ENCODE results near the gene DGKE.

Gene DGKE

GRCh38 chr17:56812901-56813388 lies 21.0 kb upstream of the DGKE start:
- H3K27me3 ChIP-seq (ENCODE audit: control insufficient read depth in 1 of 2, insufficient read depth in 2 of 2, low read length in 2 of 2) = no peaks in the 10 kb centered on the region
- H3K27ac ChIP-seq (ENCODE audit: low read length) = no peak overlapping the region
- no peak overlapping the region for H3K9ac ChIP-seq (ENCODE audit: low read length in 2 of 2)
- H3K9me3 ChIP-seq (ENCODE audit: control insufficient read depth in 2 of 2, low read length in 2 of 2) = no peaks in the 10 kb centered on the region
- H3K36me3 ChIP-seq (ENCODE audit: control insufficient read depth in 2 of 2, insufficient read depth in 2 of 2, low read length in 2 of 2) = no peaks in the 10 kb centered on the region
- H3K4me1 ChIP-seq (ENCODE audit: control insufficient read depth, insufficient read depth, low read length) = peaks cover 7% of the 10 kb centered on the region
- no peak overlapping the region for H3K4me3 ChIP-seq (ENCODE audit: low read length in 2 of 2)

GRCh38 chr17:56815711-56816110 lies 18.2 kb upstream of the DGKE start:
- no peaks in the 10 kb centered on the region for H3K27me3 ChIP-seq (ENCODE audit: control insufficient read depth in 1 of 2, insufficient read depth in 2 of 2, low read length in 2 of 2)
- H3K36me3 ChIP-seq (ENCODE audit: control insufficient read depth in 2 of 2, insufficient read depth in 2 of 2, low read length in 2 of 2) = no peaks in the 10 kb centered on the region
- H3K9me3 ChIP-seq (ENCODE audit: control insufficient read depth in 2 of 2, low read length in 2 of 2) = no peaks in the 10 kb centered on the region
- H3K4me3 ChIP-seq (ENCODE audit: low read length in 2 of 2) = no peak overlapping the region
- H3K27ac ChIP-seq (ENCODE audit: low read length) = no peak overlapping the region
- H3K9ac ChIP-seq (ENCODE audit: low read length in 2 of 2) = no peak overlapping the region
- no peaks in the 10 kb centered on the region for H3K4me1 ChIP-seq (ENCODE audit: control insufficient read depth, insufficient read depth, low read length)

- Histone ChIP-seq H3K4me1 (ENCODE audit: control insufficient read depth, insufficient read depth, low read length) (no peaks in the 10 kb centered on the region), H3K9ac (ENCODE audit: low read length in 2 of 2) (no peak overlapping the region), H3K9me3 (ENCODE audit: control insufficient read depth in 2 of 2, low read length in 2 of 2) (no peaks in the 10 kb centered on the region), H3K27me3 (ENCODE audit: control insufficient read depth in 1 of 2, insufficient read depth in 2 of 2, low read length in 2 of 2) (no peaks in the 10 kb centered on the region), H3K36me3 (ENCODE audit: control insufficient read depth in 2 of 2, insufficient read depth in 2 of 2, low read length in 2 of 2) (no peaks in the 10 kb centered on the region), H3K4me3 (ENCODE audit: low read length in 2 of 2) (no peak overlapping the region), H3K27ac (ENCODE audit: low read length) (no peak overlapping the region)
Measured at GRCh38 chr17:56817066-56817465, 16.9 kb upstream of the DGKE start.

- H3K27me3 ChIP-seq (ENCODE audit: control insufficient read depth in 1 of 2, insufficient read depth in 2 of 2, low read length in 2 of 2) = no peaks in the 10 kb centered on the region
- H3K9me3 ChIP-seq (ENCODE audit: control insufficient read depth in 2 of 2, low read length in 2 of 2) = no peaks in the 10 kb centered on the region
- H3K9ac ChIP-seq (ENCODE audit: low read length in 2 of 2) = no peak overlapping the region
- H3K36me3 ChIP-seq (ENCODE audit: control insufficient read depth in 2 of 2, insufficient read depth in 2 of 2, low read length in 2 of 2) = peaks cover 0 to 4% of the 10 kb centered on the region in 2 donors
- H3K27ac ChIP-seq (ENCODE audit: low read length) = no peak overlapping the region
- no peak overlapping the region for H3K4me3 ChIP-seq (ENCODE audit: low read length in 2 of 2)
- H3K4me1 ChIP-seq (ENCODE audit: control insufficient read depth, insufficient read depth, low read length) = no peaks in the 10 kb centered on the region
Measured at GRCh38 chr17:56819030-56819429, 14.9 kb upstream of the DGKE start.

- Histone ChIP-seq H3K27ac (ENCODE audit: low read length) (no peak overlapping the region), H3K36me3 (ENCODE audit: control insufficient read depth in 2 of 2, insufficient read depth in 2 of 2, low read length in 2 of 2) (peaks cover 2 to 7% of the 10 kb centered on the region in 2 donors), H3K9ac (ENCODE audit: low read length in 2 of 2) (no peak overlapping the region), H3K4me1 (ENCODE audit: control insufficient read depth, insufficient read depth, low read length) (no peaks in the 10 kb centered on the region), H3K4me3 (ENCODE audit: low read length in 2 of 2) (no peak overlapping the region), H3K9me3 (ENCODE audit: control insufficient read depth in 2 of 2, low read length in 2 of 2) (no peaks in the 10 kb centered on the region), H3K27me3 (ENCODE audit: control insufficient read depth in 1 of 2, insufficient read depth in 2 of 2, low read length in 2 of 2) (no peaks in the 10 kb centered on the region)
Measured at GRCh38 chr17:56819431-56820145, 14.4 kb upstream of the DGKE start.

GRCh38 chr17:56820207-56820606 lies 13.7 kb upstream of the DGKE start:
- no peaks in the 10 kb centered on the region for H3K27me3 ChIP-seq (ENCODE audit: control insufficient read depth in 1 of 2, insufficient read depth in 2 of 2, low read length in 2 of 2)
- H3K9ac ChIP-seq (ENCODE audit: low read length in 2 of 2) = no peak overlapping the region
- H3K4me1 ChIP-seq (ENCODE audit: control insufficient read depth, insufficient read depth, low read length) = no peaks in the 10 kb centered on the region
- no peak overlapping the region for H3K27ac ChIP-seq (ENCODE audit: low read length)
- no peaks in the 10 kb centered on the region for H3K9me3 ChIP-seq (ENCODE audit: control insufficient read depth in 2 of 2, low read length in 2 of 2)
- no peak overlapping the region for H3K4me3 ChIP-seq (ENCODE audit: low read length in 2 of 2)
- H3K36me3 ChIP-seq (ENCODE audit: control insufficient read depth in 2 of 2, insufficient read depth in 2 of 2, low read length in 2 of 2) = peaks cover 2 to 7% of the 10 kb centered on the region in 2 donors

GRCh38 chr17:56821847-56822534 lies 12.0 kb upstream of the DGKE start:
- no peaks in the 10 kb centered on the region for H3K9me3 ChIP-seq (ENCODE audit: control insufficient read depth in 2 of 2, low read length in 2 of 2)
- H3K27me3 ChIP-seq (ENCODE audit: control insufficient read depth in 1 of 2, insufficient read depth in 2 of 2, low read length in 2 of 2) = no peaks in the 10 kb centered on the region
- H3K4me3 ChIP-seq (ENCODE audit: low read length in 2 of 2) = no peak overlapping the region
- H3K4me1 ChIP-seq (ENCODE audit: control insufficient read depth, insufficient read depth, low read length) = no peaks in the 10 kb centered on the region
- no peak overlapping the region for H3K27ac ChIP-seq (ENCODE audit: low read length)
- H3K9ac ChIP-seq (ENCODE audit: low read length in 2 of 2) = no peak overlapping the region
- H3K36me3 ChIP-seq (ENCODE audit: control insufficient read depth in 2 of 2, insufficient read depth in 2 of 2, low read length in 2 of 2) = peaks cover 2 to 7% of the 10 kb centered on the region in 2 donors

GRCh38 chr17:56822725-56823124 lies 11.2 kb upstream of the DGKE start:
- no peak overlapping the region for H3K4me3 ChIP-seq (ENCODE audit: low read length in 2 of 2)
- H3K27me3 ChIP-seq (ENCODE audit: control insufficient read depth in 1 of 2, insufficient read depth in 2 of 2, low read length in 2 of 2) = no peaks in the 10 kb centered on the region
- peaks cover 4 to 7% of the 10 kb centered on the region in 2 donors for H3K36me3 ChIP-seq (ENCODE audit: control insufficient read depth in 2 of 2, insufficient read depth in 2 of 2, low read length in 2 of 2)
- H3K9me3 ChIP-seq (ENCODE audit: control insufficient read depth in 2 of 2, low read length in 2 of 2) = no peaks in the 10 kb centered on the region
- H3K9ac ChIP-seq (ENCODE audit: low read length in 2 of 2) = no peak overlapping the region
- H3K4me1 ChIP-seq (ENCODE audit: control insufficient read depth, insufficient read depth, low read length) = no peaks in the 10 kb centered on the region
- no peak overlapping the region for H3K27ac ChIP-seq (ENCODE audit: low read length)

- Histone ChIP-seq H3K9me3 (ENCODE audit: control insufficient read depth in 2 of 2, low read length in 2 of 2) (no peaks in the 10 kb centered on the region), H3K27ac (ENCODE audit: low read length) (no peak overlapping the region), H3K4me3 (ENCODE audit: low read length in 2 of 2) (no peak overlapping the region), H3K4me1 (ENCODE audit: control insufficient read depth, insufficient read depth, low read length) (no peaks in the 10 kb centered on the region), H3K36me3 (ENCODE audit: control insufficient read depth in 2 of 2, insufficient read depth in 2 of 2, low read length in 2 of 2) (peaks cover 4 to 7% of the 10 kb centered on the region in 2 donors), H3K9ac (ENCODE audit: low read length in 2 of 2) (no peak overlapping the region), H3K27me3 (ENCODE audit: control insufficient read depth in 1 of 2, insufficient read depth in 2 of 2, low read length in 2 of 2) (no peaks in the 10 kb centered on the region)
Measured at GRCh38 chr17:56823848-56824247, 10.1 kb upstream of the DGKE start.

GRCh38 chr17:56824503-56824902 lies 9.4 kb upstream of the DGKE start:
- Histone ChIP-seq H3K4me1 (ENCODE audit: control insufficient read depth, insufficient read depth, low read length) (no peaks in the 10 kb centered on the region), H3K9me3 (ENCODE audit: control insufficient read depth in 2 of 2, low read length in 2 of 2) (no peaks in the 10 kb centered on the region), H3K27ac (ENCODE audit: low read length) (no peak overlapping the region), H3K4me3 (ENCODE audit: low read length in 2 of 2) (no peak overlapping the region), H3K27me3 (ENCODE audit: control insufficient read depth in 1 of 2, insufficient read depth in 2 of 2, low read length in 2 of 2) (no peaks in the 10 kb centered on the region), H3K9ac (ENCODE audit: low read length in 2 of 2) (no peak overlapping the region), H3K36me3 (ENCODE audit: control insufficient read depth in 2 of 2, insufficient read depth in 2 of 2, low read length in 2 of 2) (peaks cover 4 to 7% of the 10 kb centered on the region in 2 donors)
